SJCRH30 (cell line): ENCODE measurements around the gene BAG5. TPM values are rescaled to one million over a fixed set of nuclear protein-coding genes. Genes with fewer than 3 reads are reported as not detected.
A peak's percentile ranks its signal among the peaks of the same experiment; 100 is the strongest.
"Not testable (repeated sequence)": the region's sequence is repeated elsewhere in the genome, so short reads cannot be mapped to it uniquely, and the experiment has no call there.

Experiments used
- DNase-seq, 2 experiments: peaks; one replicate each; pipeline ENCODE4 v3.0.0-alpha.2; 2015 to 2020
- H3K27ac ChIP-seq: fragments of 250-450 bp; sonication (Bioruptor Pico); 2 replicates; pipeline ENCODE4 v1.5.1; 2020; ENCODE audit warnings: mild to moderate bottlenecking, moderate library complexity
- H3K27me3 ChIP-seq: fragments of 250-450 bp; sonication (Bioruptor Pico); 2 replicates; pipeline ENCODE4 v1.5.1; 2020; ENCODE audit warnings: mild to moderate bottlenecking, moderate library complexity
- H3K36me3 ChIP-seq: fragments of 250-450 bp; sonication (Bioruptor Pico); 2 replicates; pipeline ENCODE4 v1.5.1; 2020; ENCODE audit warnings: mild to moderate bottlenecking, moderate library complexity
- H3K4me1 ChIP-seq: fragments of 250-450 bp; sonication (Bioruptor Pico); 2 replicates; pipeline ENCODE4 v1.5.1; 2020; ENCODE audit warnings: mild to moderate bottlenecking, moderate library complexity
- H3K4me3 ChIP-seq: fragments of 250-450 bp; sonication (Bioruptor Pico); 2 replicates; pipeline ENCODE4 v1.5.1; 2020; ENCODE audit warnings: mild to moderate bottlenecking, moderate library complexity
- H3K9me3 ChIP-seq: fragments of 250-450 bp; sonication (Bioruptor Pico); replicated peaks from 2 replicates; pipeline ENCODE4 v1.5.1; 2020; ENCODE audit warnings: mild to moderate bottlenecking, moderate library complexity
- total RNA-seq: library from RNA; depleted of rRNA; stranded (reverse); fragments of >200 nt; shearing (Covaris generic); gene quantifications from 2 replicates; pipeline ENCODE4 v1.2.3, GENCODE V29; 2014

BAG5 gene
- total RNA-seq, 1 experiment from 2014 or later: 45.9 TPM

- peak; percentile 94 to 96 for DNase-seq
- peak within 1 kb of the TSS; percentile 45 for H3K27ac ChIP-seq
- H3K4me1 ChIP-seq: peaks cover 28% of the 10 kb centered on the region
- peak within 1 kb of the TSS; percentile 96 for H3K4me3 ChIP-seq
- no peaks in the 10 kb centered on the region for H3K9me3 ChIP-seq
- peaks cover 4% of the 10 kb centered on the region; the same call in 1 of the 2 replicates for H3K36me3 ChIP-seq
- H3K27me3 ChIP-seq: no peaks in the 10 kb centered on the region
Observed at GRCh38 chr14:103528587-103529382, 33.7 kb downstream of the BAG5 start, which contains the start of gene TRMT61A. TRMT61A (plus strand) TSS chr14:103529196; CDS start chr14:103529979, 783 bp downstream.

DNA sequence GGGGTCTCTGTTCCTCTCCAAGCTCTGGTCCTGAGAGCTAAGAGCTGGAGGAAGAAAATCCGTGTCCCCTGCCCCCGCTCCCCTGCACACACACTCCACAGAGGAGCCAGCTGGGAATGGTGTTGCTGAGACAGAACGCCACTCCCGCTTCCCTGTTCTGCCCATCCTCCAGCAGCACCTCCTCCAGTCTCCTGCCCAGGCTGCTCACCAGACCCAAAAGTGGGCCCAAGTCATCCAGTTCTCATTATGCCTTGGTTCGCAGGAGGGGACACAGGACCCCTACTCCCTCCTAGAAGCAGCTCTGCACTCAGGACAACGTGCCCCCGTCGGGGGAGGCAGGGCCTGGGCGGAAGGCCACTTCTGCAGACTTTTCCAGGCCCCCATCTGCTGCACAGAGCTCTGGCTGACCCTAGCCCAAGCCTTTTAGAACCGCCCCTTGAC lies 34.3 kb downstream of the BAG5 start:
- H3K4me1 ChIP-seq: peaks cover 29% of the 10 kb centered on the region
- H3K27ac ChIP-seq: peak overlapping the region; percentile 45; the same call in 1 of the 2 replicates
- H3K36me3 ChIP-seq: peaks cover 4% of the 10 kb centered on the region; the same call in 1 of the 2 replicates
- H3K9me3 ChIP-seq: no peaks in the 10 kb centered on the region
- DNase-seq: no peak
- peak overlapping the region; percentile 96 for H3K4me3 ChIP-seq
- H3K27me3 ChIP-seq: no peaks in the 10 kb centered on the region; the same call in 1 of the 2 replicates

- no peak for DNase-seq
Observed at GRCh38 chr14:103527408-103528145, 34.9 kb downstream of the BAG5 start.

DNA sequence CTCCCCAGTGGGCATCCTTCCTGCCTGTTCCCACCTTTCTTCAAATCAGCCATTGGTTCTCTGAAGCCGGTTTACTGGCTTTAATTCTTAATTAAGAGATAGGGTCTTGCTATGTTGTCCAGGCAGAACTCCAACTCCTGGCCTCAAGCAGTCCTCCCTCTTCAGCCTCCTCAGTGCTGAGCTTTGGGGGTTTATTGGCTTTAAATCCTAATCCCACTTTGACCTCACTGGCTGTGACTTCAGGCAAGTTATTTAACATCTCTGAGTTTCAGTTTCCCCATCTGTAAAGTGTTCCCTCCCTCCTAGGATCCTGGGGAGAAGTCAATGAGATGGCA lies 35.6 kb downstream of the BAG5 start:
- no peaks in the 10 kb centered on the region for H3K9me3 ChIP-seq
- H3K36me3 ChIP-seq: peaks cover 4% of the 10 kb centered on the region; the same call in 1 of the 2 replicates
- no peak overlapping the region for H3K4me3 ChIP-seq
- peaks cover 34% of the 10 kb centered on the region for H3K4me1 ChIP-seq
- no peaks in the 10 kb centered on the region; the same call in 1 of the 2 replicates for H3K27me3 ChIP-seq
- no peak for DNase-seq
- H3K27ac ChIP-seq: no peak overlapping the region

More at GRCh38 chr14:103527408-103528145, 34.9 kb downstream of the BAG5 start:
- H3K4me1 ChIP-seq: peaks cover 34% of the 10 kb centered on the region
- no peaks in the 10 kb centered on the region; the same call in 1 of the 2 replicates for H3K27me3 ChIP-seq
- peaks cover 4% of the 10 kb centered on the region; the same call in 1 of the 2 replicates for H3K36me3 ChIP-seq
- H3K4me3 ChIP-seq: no peak overlapping the region
- no peaks in the 10 kb centered on the region for H3K9me3 ChIP-seq
- H3K27ac ChIP-seq: no peak overlapping the region

GRCh38 chr14:103526247-103526913 lies 36.1 kb downstream of the BAG5 start:
- no peak for DNase-seq
- no peak overlapping the region for H3K27ac ChIP-seq
- no peak overlapping the region for H3K4me3 ChIP-seq
- peaks cover 34% of the 10 kb centered on the region for H3K4me1 ChIP-seq
- no peaks in the 10 kb centered on the region for H3K9me3 ChIP-seq
- H3K36me3 ChIP-seq: peaks cover 4% of the 10 kb centered on the region; the same call in 1 of the 2 replicates
- no peaks in the 10 kb centered on the region; the same call in 1 of the 2 replicates for H3K27me3 ChIP-seq

- peaks cover 34% of the 10 kb centered on the region for H3K4me1 ChIP-seq
- H3K9me3 ChIP-seq, H3K27ac ChIP-seq, H3K36me3 ChIP-seq, DNase-seq, H3K27me3 ChIP-seq, H3K4me3 ChIP-seq: not testable (repeated sequence)
Observed at GRCh38 chr14:103525430-103526246, 36.8 kb downstream of the BAG5 start.

DNA sequence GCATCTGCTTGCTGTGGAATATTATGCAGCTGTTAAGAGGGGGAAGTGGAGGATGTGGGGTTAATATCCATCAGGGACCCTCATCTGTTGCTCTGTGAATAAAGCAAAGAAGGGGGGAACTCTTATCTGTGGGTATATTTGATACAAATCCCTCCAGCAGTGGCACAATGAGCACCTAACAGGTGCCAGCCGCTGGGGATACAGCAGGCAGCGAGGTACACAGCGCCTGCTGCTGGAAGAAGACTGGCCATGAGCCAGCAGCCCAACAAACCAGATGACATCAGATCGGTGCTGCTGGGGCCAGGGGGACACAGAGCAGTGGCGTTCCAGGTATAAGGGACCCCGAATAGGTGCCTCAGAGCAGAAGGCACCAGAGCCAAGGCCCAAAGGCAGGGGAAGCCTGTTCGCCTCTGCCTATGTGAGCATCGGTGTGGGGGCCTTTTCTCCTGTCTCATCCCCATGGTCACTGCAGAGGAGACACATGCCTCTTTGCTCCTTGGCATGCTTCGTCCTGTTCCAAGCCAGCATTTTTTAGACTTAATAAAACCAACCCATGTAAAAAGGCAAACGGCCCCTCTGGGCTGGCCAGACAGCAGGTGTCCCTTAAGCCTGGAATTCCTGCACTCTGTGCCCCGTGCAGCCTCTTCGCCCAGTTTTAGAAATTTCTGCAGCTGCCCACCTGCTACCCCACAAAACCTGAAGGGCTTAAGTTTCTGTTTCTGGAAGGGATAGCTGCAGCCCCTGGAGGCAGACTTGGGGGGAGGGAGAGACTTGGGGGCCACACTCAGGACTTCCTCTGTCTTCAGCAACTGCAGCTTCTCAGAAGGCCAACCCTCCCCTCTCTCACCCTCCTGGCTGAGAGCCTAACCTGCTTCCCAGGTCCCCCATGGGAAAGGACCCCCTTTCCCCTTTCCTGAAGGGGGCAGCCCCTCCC lies 38.2 kb downstream of the BAG5 start:
- DNase-seq: peak; percentile 56 to 69
- Histone ChIP-seq H3K4me1 (peaks cover 26% of the 10 kb centered on the region), H3K9me3 (no peaks in the 10 kb centered on the region), H3K27ac (no peak overlapping the region), H3K36me3 (no peaks in the 10 kb centered on the region), H3K27me3 (no peaks in the 10 kb centered on the region; the same call in 1 of the 2 replicates), H3K4me3 (no peak overlapping the region)

DNA sequence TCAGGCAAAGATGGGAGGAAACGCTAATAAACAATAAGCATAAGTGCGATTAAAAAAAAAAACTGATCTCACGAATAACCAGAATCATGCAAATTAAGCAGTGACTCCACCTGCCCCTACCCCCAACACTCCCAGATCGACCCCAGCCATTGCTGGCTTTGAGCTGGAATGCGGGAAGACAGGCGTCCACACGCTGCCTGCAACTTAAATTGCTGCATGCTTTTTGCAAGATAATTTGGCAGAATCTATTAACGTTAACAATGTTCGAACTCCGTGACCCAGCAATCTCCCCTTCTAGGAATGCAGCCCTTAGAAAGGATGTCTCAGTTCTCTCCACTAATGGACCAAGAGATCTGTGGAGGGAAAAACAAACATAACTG lies 38.9 kb downstream of the BAG5 start:
- no peaks in the 10 kb centered on the region for H3K36me3 ChIP-seq
- no peaks in the 10 kb centered on the region; the same call in 1 of the 2 replicates for H3K27me3 ChIP-seq
- peaks cover 26% of the 10 kb centered on the region for H3K4me1 ChIP-seq
- no peak overlapping the region for H3K4me3 ChIP-seq
- no peak overlapping the region for H3K27ac ChIP-seq
- H3K9me3 ChIP-seq: no peaks in the 10 kb centered on the region
- no peak for DNase-seq

- Histone ChIP-seq H3K9me3 (no peaks in the 10 kb centered on the region), H3K4me3 (peak within 1 kb of the TSS; percentile 64), H3K27me3 (no peaks in the 10 kb centered on the region; the same call in 1 of the 2 replicates), H3K36me3 (no peaks in the 10 kb centered on the region), H3K27ac (no peak within 1 kb of the TSS), H3K4me1 (peaks cover 22% of the 10 kb centered on the region)
- DNase-seq: peak; percentile 77 to 87
Observed at GRCh38 chr14:103522649-103523574, 39.5 kb downstream of the BAG5 start, which contains the start of gene CKB. CKB (minus strand) TSS chr14:103522830; CDS start chr14:103522493, 337 bp downstream.

GRCh38 chr14:103521951-103522563 lies 40.4 kb downstream of the BAG5 start:
- no peak overlapping the region for H3K27ac ChIP-seq
- no peaks in the 10 kb centered on the region; the same call in 1 of the 2 replicates for H3K27me3 ChIP-seq
- DNase-seq: no peak
- no peaks in the 10 kb centered on the region for H3K9me3 ChIP-seq
- peak overlapping the region; percentile 64 for H3K4me3 ChIP-seq
- no peaks in the 10 kb centered on the region for H3K36me3 ChIP-seq
- peaks cover 22% of the 10 kb centered on the region for H3K4me1 ChIP-seq

DNA sequence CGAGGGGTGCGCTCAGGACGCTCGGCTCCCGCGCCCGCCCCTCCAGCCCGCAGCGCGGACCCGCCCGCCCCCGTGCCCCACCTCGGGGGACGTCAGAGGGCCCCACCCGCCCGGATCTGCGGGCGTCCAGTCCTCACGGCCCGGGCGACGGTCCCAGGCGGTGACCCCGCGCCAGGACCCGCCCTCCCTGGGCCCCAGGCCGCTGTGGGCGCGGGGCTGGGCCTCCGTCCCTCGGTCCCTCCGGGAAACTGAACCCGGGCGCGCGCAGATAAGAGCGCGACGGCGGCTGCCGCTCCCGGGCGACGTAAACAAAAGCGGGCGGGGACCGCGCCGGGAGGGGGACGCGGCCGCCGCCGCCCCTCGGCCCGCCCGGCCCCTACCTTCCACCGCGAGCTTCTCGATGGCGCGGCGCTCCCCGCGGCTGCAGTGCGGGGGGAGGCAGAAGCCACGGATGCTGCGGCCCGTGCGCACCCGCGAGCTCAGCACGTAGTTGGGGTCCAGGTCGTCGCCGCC lies 41.0 kb downstream of the BAG5 start:
- H3K4me1 ChIP-seq: peaks cover 22% of the 10 kb centered on the region
- H3K9me3 ChIP-seq: no peaks in the 10 kb centered on the region
- no peak for DNase-seq
- H3K4me3 ChIP-seq: no peak overlapping the region
- H3K27ac ChIP-seq: no peak overlapping the region
- no peaks in the 10 kb centered on the region for H3K36me3 ChIP-seq
- no peaks in the 10 kb centered on the region; the same call in 1 of the 2 replicates for H3K27me3 ChIP-seq
